ENCODE measurements around the gene SYTL3. TPM values are rescaled to one million over a fixed set of nuclear protein-coding genes. Genes with fewer than 3 reads are reported as not detected.
A peak's percentile ranks its signal among the peaks of the same experiment; 100 is the strongest.

Gene SYTL3
- total and polyA plus RNA-seq, 9 of the 15 experiments (the other 6 are each of a cell fraction or from before 2014, with no cell fraction given) = 0.04 to 0.46 (median 0.17) TPM; not detected in 1

DNA sequence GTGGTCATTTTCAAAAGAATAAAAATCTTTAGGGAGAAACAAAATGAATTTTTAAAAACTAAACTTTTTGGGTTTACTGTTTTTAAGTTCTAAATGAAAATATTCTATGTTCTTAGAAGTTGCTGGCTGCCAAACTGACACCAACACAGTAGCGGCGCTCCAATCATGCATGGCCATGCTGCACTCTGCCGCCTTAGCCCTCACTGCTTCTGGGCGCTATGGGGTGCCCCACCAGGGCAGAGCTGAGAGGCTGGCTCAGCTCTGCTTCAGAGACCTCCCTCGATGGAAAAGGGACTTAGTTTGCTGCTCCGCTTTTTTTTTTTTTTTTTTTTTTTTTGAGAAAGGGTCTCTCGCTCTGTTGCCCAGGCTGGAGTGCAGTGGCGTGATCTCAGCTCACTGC is 148.5 kb downstream of the SYTL3 start (continued):
- TF ChIP-seq ZFX (CRISPR knock-in tag; IDR thresholded peaks at IDR 0.05) (no peak), ZNF79 (CRISPR knock-in tag; IDR thresholded peaks at IDR 0.05; ENCODE audit: low read depth) (no peak)

DNA sequence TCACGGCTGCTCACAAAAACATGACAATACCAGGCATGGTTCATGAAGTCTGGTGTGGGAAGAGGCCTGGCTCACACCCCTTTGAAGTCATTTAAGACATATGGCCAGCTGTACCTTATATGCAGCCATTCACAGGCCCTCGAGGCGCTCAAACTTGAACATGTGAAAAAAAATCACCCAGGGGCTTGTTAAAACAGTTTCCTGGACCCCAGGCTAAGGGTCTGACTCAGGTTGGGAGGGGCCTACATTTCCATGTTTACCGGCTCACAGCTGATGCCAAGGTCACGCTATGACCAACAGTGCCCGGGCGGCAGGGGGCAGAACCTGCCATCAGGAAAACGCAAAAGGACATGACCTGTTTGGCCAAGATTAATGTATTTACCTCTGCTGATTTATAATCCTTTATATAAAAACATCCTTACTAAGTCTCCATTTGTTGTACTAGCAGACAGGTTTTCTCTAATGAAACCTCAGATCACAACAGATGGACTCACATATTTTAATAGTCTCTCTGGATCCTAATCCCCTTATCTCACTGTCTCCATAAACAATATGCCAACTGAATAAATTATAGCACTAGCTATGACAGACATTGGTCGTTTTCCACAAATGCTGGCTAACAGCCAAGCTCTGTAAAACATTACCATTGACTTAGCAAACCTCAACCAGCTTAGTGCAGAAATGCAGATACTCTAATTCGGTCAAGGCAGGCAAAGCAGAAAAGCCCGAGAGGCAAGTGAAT is 149.4 kb downstream of the SYTL3 start:
- Histone ChIP-seq H3K27me3 (ENCODE audit: control insufficient read depth in 2 of 2, insufficient read depth in 2 of 2, low read length in 2 of 2) (no peaks in the 10 kb centered on the region), H3K9me1 (ENCODE audit: control insufficient read depth, insufficient read depth, low read length) (peaks cover 3% of the 10 kb centered on the region), H3K79me2 (ENCODE audit: control insufficient read depth, insufficient read depth, low read length) (peaks cover 94% of the 10 kb centered on the region), H4K20me1 (replicated peaks; ENCODE audit: control insufficient read depth, insufficient read depth, low read length) (peaks cover 24% of the 10 kb centered on the region), H3K9ac (ENCODE audit: insufficient read depth in 1 of 2, low read depth in 2 of 2, low read length in 2 of 2) (no peak overlapping the region), H3K27ac (ENCODE audit: extremely low read depth, low read depth, low read length) (no peak overlapping the region), H3K4me1 (replicated peaks in 1 of 2; ENCODE audit: control insufficient read depth in 2 of 2, insufficient read depth in 2 of 2, low read length in 2 of 2) (peaks cover 5 to 10% of the 10 kb centered on the region in 2 experiments; a peak in 4 of 5 replicates), H2AFZ (ENCODE audit: low read depth, low read length) (no peak overlapping the region), H3K36me3 (ENCODE audit: control insufficient read depth, insufficient read depth, low read length) (peaks cover 34% of the 10 kb centered on the region), H3K4me3 (no peak overlapping the region), H3K4me2 (ENCODE audit: insufficient read depth, low read length) (no peak overlapping the region), H3K9me3 (replicated peaks; ENCODE audit: control insufficient read depth, insufficient read depth, low read depth, low read length) (no peaks in the 10 kb centered on the region)
- CTCF ChIA-PET (ENCODE audit: low intra/inter-chr PET ratio) = no interaction called here
- no TSS peak for BruUV-seq (replicated peaks)
- ATAC-seq = no peak
- WGBS (ENCODE audit: insufficient coverage, low coverage, missing lambda C conversion rate) = 63% methylated on average over 11 of the region's 11 CpGs
- in situ Hi-C loops (cut with MboI) (no loop called here), intact Hi-C loops (cut with micrococcal nuclease) (no loop called here)
- POLR2A ChIA-PET = interaction anchor here (0.6 to 2.1 kb wide), 9 partner anchors 9 to 132 kb away, joined by 3 to 11 read pairs (median 4); no protein-coding TSS in a partner anchor
- FAIRE-seq = no peak
- no peak for DNase-seq (ENCODE audit: extremely low read depth in 1 of 4, low spot score in 3 of 4)
- TF ChIP-seq, protein P1, sequence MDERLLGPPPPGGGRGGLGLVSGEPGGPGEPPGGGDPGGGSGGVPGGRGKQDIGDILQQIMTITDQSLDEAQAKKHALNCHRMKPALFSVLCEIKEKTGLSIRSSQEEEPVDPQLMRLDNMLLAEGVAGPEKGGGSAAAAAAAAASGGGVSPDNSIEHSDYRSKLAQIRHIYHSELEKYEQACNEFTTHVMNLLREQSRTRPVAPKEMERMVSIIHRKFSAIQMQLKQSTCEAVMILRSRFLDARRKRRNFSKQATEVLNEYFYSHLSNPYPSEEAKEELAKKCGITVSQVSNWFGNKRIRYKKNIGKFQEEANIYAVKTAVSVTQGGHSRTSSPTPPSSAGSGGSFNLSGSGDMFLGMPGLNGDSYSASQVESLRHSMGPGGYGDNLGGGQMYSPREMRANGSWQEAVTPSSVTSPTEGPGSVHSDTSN (CRISPR knock-in tag; IDR thresholded peaks at IDR 0.05; ENCODE audit: low read depth) = no peak
- TF ChIP-seq, protein P1 (tag; conservative IDR thresholded peaks at IDR 0.05; ENCODE audit: low read depth) = peak; percentile 84
- TF ChIP-seq, protein P2, sequence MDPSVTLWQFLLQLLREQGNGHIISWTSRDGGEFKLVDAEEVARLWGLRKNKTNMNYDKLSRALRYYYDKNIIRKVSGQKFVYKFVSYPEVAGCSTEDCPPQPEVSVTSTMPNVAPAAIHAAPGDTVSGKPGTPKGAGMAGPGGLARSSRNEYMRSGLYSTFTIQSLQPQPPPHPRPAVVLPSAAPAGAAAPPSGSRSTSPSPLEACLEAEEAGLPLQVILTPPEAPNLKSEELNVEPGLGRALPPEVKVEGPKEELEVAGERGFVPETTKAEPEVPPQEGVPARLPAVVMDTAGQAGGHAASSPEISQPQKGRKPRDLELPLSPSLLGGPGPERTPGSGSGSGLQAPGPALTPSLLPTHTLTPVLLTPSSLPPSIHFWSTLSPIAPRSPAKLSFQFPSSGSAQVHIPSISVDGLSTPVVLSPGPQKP (CRISPR knock-in tag; IDR thresholded peaks at IDR 0.05) = no peak
- TF ChIP-seq TEAD1 (CRISPR knock-in tag; IDR thresholded peaks at IDR 0.05) (no peak), RFX7 (CRISPR knock-in tag; IDR thresholded peaks at IDR 0.05) (no peak), NFIC (IDR thresholded peaks at IDR 0.05) (peak; percentile 79), MEIS2 (IDR thresholded peaks at IDR 0.05; ENCODE audit: partially characterized antibody) (peak; percentile 77), DMBX1 (CRISPR knock-in tag; IDR thresholded peaks at IDR 0.05; ENCODE audit: borderline replicate concordance) (no peak)
- TF ChIP-seq, protein P3, sequence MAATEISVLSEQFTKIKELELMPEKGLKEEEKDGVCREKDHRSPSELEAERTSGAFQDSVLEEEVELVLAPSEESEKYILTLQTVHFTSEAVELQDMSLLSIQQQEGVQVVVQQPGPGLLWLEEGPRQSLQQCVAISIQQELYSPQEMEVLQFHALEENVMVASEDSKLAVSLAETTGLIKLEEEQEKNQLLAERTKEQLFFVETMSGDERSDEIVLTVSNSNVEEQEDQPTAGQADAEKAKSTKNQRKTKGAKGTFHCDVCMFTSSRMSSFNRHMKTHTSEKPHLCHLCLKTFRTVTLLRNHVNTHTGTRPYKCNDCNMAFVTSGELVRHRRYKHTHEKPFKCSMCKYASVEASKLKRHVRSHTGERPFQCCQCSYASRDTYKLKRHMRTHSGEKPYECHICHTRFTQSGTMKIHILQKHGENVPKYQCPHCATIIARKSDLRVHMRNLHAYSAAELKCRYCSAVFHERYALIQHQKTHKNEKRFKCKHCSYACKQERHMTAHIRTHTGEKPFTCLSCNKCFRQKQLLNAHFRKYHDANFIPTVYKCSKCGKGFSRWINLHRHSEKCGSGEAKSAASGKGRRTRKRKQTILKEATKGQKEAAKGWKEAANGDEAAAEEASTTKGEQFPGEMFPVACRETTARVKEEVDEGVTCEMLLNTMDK (IDR thresholded peaks at IDR 0.05; ENCODE audit: borderline replicate concordance, insufficient read depth, low read depth, low read length, poor library complexity, severe bottlenecking) = no peak

All from K562 (cell line).